ENCODE data around the gene ABCA13. TPM values are rescaled to one million over a fixed set of nuclear protein-coding genes. Genes with fewer than 3 reads are reported as not detected.

Gene ABCA13
- total and polyA plus RNA-seq, 2 of the 4 experiments (the other 2 are of a cell fraction) = under 0.01 to 0.07 TPM

- Histone ChIP-seq H4K8ac (ENCODE audit: low read depth in 2 of 2, low read length in 2 of 2) (no peak overlapping the region), H2BK120ac (ENCODE audit: low read depth, low read length) (no peak overlapping the region), H3K36me3 (ENCODE audit: control insufficient read depth, insufficient read depth, low read length) (no peaks in the 10 kb centered on the region), H3K9me1 (ENCODE audit: insufficient read depth, low read length) (no peaks in the 10 kb centered on the region), H3K9ac (ENCODE audit: low read depth, low read length) (no peak overlapping the region), H3K14ac (replicated peaks; ENCODE audit: low read depth, low read length) (no peak overlapping the region), H4K5ac (ENCODE audit: low read depth, low read length) (no peak overlapping the region), H3K79me1 (ENCODE audit: low read depth in 1 of 2, low read length in 2 of 2) (no peaks in the 10 kb centered on the region), H2BK15ac (ENCODE audit: low read depth, low read length) (no peak overlapping the region), H2BK20ac (ENCODE audit: low read depth, low read length) (no peak overlapping the region), H3K18ac (ENCODE audit: low read depth, low read length) (no peak overlapping the region), H2AK5ac (ENCODE audit: low read depth, low read length) (no peak overlapping the region), H3K4ac (ENCODE audit: low read depth, low read length) (no peak overlapping the region), H3K4me1 (ENCODE audit: control insufficient read depth, insufficient read depth, low read length) (no peaks in the 10 kb centered on the region), H3K27ac (ENCODE audit: insufficient read depth, low read length) (no peak overlapping the region), H3K23ac (ENCODE audit: low read depth, low read length) (no peak overlapping the region), H4K20me1 (ENCODE audit: insufficient read depth, low read length) (no peaks in the 10 kb centered on the region), H2AK9ac (replicated peaks; ENCODE audit: low read depth, low read length, poor library complexity) (no peak overlapping the region), H4K91ac (ENCODE audit: insufficient read depth, low read depth, low read length) (no peak overlapping the region), H3K9me3 (ENCODE audit: control insufficient read depth, insufficient read depth, low read length) (peaks cover 5% of the 10 kb centered on the region; the same call in 1 of the 2 replicates), H3K4me2 (ENCODE audit: low read depth, low read length) (no peak overlapping the region), H2BK5ac (ENCODE audit: low read depth, low read length, poor library complexity, severe bottlenecking) (no peak overlapping the region), H3K56ac (ENCODE audit: extremely low read depth, insufficient read depth, low read length) (no peak overlapping the region), H3K4me3 (ENCODE audit: insufficient read depth, low read depth, low read length) (no peak overlapping the region), H2AFZ (replicated peaks; ENCODE audit: low read length, poor library complexity) (no peak overlapping the region), H3K27me3 (ENCODE audit: control insufficient read depth, insufficient read depth, low read length) (no peaks in the 10 kb centered on the region)
- ATAC-seq (ENCODE audit: low read depth) (no peak), DNase-seq (no peak)
- CTCF ChIA-PET = no interaction called here
- dilution Hi-C loops (cut with HindIII; ENCODE audit: low sequenced_read_pairs, unreplicated experiment) (no loop called here), in situ Hi-C loops (cut with MboI; ENCODE audit: low sequenced_read_pairs) (no loop called here), intact Hi-C loops (cut with micrococcal nuclease) (no loop called here)
- no TSS peak for BruUV-seq (replicated peaks)
- no CpG with 5 or more reads among the region's 1 CpG for WGBS, 2 experiments (ENCODE audit: extremely low coverage in 2 of 2, insufficient read length in 1 of 2)
- POLR2A ChIA-PET (ENCODE audit: unreplicated experiment) = no interaction called here
- no peak for TF ChIP-seq CTCF (conservative IDR thresholded peaks at IDR 0.05; ENCODE audit: low read depth, low read length)
- TF ChIP-seq CHD1 (IDR thresholded peaks at IDR 0.05; ENCODE audit: low read depth, low read length) = no peak
- TF ChIP-seq FOS (IDR thresholded peaks at IDR 0.05; ENCODE audit: low read depth, low read length) = no peak
- TF ChIP-seq ELK1 (IDR thresholded peaks at IDR 0.05; ENCODE audit: borderline replicate concordance, low read depth, low read length) = no peak
- no peak for TF ChIP-seq CEBPB (IDR thresholded peaks at IDR 0.05; ENCODE audit: low read depth, low read length)
These were observed 464.5 kb downstream of the ABCA13 start for GRCh38 chr7:48635796-48636195.
